NK-92 (cell line): ENCODE data around the gene ENOX2.

ENCODE experiments used
- DNase-seq: peaks from one replicate; lab custom pipeline; 2025; ENCODE audit not compliant: unreplicated experiment; lab: John Stamatoyannopoulos, UW

Gene ENOX2

GRCh38 chrX:130704053-130705038, 198.7 kb downstream of the ENOX2 start:
- DNase-seq, result no peak

- DNase-seq, result no peak
Measured at GRCh38 chrX:130702867-130703707, 199.9 kb downstream of the ENOX2 start.

GRCh38 chrX:130700629-130701028, 202.4 kb downstream of the ENOX2 start:
- DNase-seq, result no peak

- no peak for DNase-seq
Measured at GRCh38 chrX:130699618-130700017, 203.4 kb downstream of the ENOX2 start.

GRCh38 chrX:130696542-130696941, 206.5 kb downstream of the ENOX2 start:
- DNase-seq, result no peak

- DNase-seq, result no peak
Measured at GRCh38 chrX:130695931-130696330, 207.1 kb downstream of the ENOX2 start.

- no peak for DNase-seq
Measured at GRCh38 chrX:130694983-130695382, 208.0 kb downstream of the ENOX2 start.

GRCh38 chrX:130691576-130691975, 211.4 kb downstream of the ENOX2 start:
- DNase-seq, result no peak

GRCh38 chrX:130688360-130688759, 214.6 kb downstream of the ENOX2 start:
- no peak for DNase-seq

- no peak for DNase-seq
Measured at GRCh38 chrX:130682990-130683389, 220.0 kb downstream of the ENOX2 start.

- DNase-seq, result no peak
Measured at GRCh38 chrX:130680164-130681035, 222.6 kb downstream of the ENOX2 start.

- no peak for DNase-seq
Measured at GRCh38 chrX:130676861-130677260, 226.1 kb downstream of the ENOX2 start.

- no peak for DNase-seq
Measured at GRCh38 chrX:130672214-130672613, 230.8 kb downstream of the ENOX2 start.

- DNase-seq, result no peak
Measured at GRCh38 chrX:130669233-130669632, 233.8 kb downstream of the ENOX2 start.

GRCh38 chrX:130665263-130665662, 237.7 kb downstream of the ENOX2 start:
- no peak for DNase-seq

- no peak for DNase-seq
Measured at GRCh38 chrX:130658310-130658709, 244.7 kb downstream of the ENOX2 start.

GRCh38 chrX:130654409-130654950, 248.5 kb downstream of the ENOX2 start:
- DNase-seq, result no peak

GRCh38 chrX:130652824-130653578, 250.0 kb downstream of the ENOX2 start:
- no peak for DNase-seq

- no peak for DNase-seq
Measured at GRCh38 chrX:130649738-130650137, 253.3 kb downstream of the ENOX2 start.

GRCh38 chrX:130647468-130647867, 255.5 kb downstream of the ENOX2 start:
- DNase-seq, result no peak
